GM19023 (cell line): ENCODE measurements around the gene ABRACL.
A peak's percentile ranks its signal among the peaks of the same experiment; 100 is the strongest.
"Not testable (repeated sequence)": the region's sequence is repeated elsewhere in the genome, so short reads cannot be mapped to it uniquely, and the experiment has no call there.

Source experiments
- ATAC-seq: cut with Tn5 transposase; IDR thresholded peaks from one replicate; pipeline ENCODE4 v1.9.1; 2021; ENCODE audit warnings: mild to moderate bottlenecking, moderate library complexity; ENCODE audit not compliant: unreplicated experiment

ABRACL gene, protein sequence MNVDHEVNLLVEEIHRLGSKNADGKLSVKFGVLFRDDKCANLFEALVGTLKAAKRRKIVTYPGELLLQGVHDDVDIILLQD

DNA sequence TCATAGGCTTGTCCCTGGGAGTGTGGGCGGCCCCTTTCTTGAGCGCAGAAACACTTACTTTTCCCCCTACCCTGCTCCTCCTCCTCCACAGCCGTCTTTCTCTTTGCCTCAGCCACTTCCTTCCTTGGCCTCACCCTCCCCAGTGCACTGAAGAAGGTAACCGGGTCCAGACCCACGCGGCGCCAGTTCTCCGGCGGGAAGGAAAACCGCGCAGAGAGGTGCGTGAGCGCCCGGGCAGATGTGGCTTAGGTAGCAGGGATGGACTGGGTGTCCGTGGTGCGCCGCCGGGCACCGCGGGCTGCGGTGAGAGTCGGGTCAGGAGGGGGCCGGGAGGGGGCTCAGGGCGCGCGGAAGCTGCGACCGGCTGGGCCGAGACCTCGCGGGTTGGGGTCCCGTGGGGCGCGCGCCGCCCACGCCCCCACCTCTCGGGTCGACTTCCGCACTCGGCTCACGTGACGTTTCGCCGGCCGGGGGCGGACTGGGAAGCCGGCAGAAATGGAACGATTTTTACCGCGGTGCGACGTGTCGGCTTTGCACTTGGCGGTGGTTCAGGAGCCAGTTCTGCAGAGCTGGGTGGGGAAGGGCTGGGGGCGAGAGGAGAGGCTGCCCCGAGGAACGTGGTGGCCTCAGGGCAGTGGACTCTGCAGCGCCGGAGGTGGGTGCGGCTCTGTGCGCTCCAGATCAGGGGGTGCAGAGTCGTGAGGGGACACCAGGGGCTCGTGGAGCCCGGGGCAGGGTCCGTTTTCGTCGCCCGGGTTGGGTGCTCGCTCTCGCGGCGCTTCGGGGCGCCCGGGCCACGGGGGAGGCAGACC lies at the start of gene ABRACL:
TSS of gene ABRACL (plus strand) at position 88 of the 812 bp plus-strand sequence. CDS start 5,416 bp downstream, outside the sequence.
- peak; percentile 67 for ATAC-seq

DNA sequence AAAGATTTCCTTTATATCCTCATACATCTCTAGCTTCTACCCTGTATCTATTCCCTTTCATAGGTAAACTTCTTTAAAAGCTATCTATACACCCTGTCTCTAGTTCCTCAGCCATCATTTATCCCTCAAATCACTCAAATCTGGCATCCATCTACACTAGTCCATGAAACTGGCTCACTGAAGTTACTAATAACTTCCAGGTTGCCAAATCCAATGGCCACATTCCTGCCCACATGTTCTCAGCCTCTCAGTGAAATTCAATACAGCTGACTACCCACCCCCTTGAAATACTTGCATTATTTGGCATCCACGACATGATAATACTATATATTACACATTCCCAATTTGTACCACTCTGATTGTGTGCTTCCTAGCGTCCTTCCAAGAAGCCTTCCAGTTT lies 49.2 kb upstream of the ABRACL start:
- no peak for ATAC-seq

DNA sequence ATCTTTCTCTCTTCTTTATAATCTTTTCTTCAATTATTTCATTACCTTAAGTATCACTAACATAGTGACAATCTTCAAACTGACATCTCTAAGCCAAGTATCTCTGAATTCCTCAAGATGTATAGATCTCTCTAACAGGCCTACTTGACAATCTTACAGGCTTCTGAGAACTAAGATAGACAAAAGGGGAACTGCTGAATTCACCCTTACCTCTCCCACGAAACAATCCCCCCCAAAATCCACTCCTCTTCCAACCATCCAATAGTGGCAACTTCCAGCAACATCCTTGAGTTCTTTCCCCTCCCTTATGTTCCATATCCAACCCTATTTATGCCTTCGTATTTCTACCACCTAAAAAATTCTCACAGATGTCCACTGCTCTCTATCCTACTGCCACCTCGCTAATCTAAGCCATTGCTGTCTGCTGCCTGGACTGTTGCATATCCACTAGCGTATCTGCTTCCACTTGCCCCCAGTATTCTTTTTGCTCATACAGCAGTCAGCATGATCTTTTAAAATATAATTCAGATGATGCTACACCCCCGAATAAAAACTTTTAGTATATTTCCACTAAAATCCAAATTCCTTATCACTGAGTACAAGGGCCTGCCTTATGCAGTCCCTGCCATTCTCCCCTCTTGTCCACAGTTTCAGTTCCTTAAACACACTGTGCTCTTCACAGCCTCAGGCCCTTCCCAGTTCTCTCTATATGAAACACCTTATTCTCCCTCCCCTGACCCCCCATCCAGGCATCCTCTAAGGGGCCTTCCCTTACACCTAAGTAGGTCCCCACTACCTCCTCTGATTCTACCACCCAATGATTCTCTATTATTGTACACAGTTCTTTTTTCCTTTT lies 48.5 kb upstream of the ABRACL start:
- ATAC-seq, result peak; percentile 63

DNA sequence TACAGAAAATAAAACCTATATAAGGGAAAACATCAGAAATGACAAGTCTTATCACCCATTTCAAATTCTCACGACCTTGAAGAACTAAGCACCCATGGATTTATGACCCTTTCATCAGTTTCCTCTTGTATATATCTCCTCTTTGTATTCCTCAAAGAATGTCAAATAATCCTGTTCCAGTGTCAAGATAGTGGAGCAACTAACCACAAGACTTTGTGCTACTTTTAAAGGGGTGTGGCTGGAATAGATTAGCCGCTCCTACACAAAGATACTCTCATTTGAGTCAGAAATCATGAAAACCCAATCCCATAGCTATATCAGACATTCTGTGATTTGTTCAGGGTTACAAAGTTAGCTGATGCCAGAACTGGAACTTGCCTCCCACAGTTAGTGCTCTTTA lies 47.1 kb upstream of the ABRACL start:
- ATAC-seq, result no peak

DNA sequence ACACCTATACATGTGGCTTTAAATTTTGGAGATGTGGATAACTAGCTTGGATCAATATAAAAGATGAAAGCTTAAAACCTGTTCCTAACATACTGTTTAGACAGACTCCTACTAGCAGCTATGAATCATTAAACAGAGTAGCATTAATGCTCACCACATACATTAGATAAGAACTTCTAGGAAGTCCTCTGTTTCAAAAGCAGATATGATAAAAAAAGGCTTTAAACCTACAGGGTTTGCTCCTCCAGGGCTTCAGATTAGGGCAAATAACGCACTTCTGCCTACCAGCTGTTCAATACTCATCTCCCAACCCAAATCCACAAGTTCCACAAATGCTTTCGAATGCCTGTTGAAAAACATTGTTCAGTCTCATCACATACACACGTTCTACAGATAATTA lies 42.0 kb upstream of the ABRACL start:
- ATAC-seq, result no peak

DNA sequence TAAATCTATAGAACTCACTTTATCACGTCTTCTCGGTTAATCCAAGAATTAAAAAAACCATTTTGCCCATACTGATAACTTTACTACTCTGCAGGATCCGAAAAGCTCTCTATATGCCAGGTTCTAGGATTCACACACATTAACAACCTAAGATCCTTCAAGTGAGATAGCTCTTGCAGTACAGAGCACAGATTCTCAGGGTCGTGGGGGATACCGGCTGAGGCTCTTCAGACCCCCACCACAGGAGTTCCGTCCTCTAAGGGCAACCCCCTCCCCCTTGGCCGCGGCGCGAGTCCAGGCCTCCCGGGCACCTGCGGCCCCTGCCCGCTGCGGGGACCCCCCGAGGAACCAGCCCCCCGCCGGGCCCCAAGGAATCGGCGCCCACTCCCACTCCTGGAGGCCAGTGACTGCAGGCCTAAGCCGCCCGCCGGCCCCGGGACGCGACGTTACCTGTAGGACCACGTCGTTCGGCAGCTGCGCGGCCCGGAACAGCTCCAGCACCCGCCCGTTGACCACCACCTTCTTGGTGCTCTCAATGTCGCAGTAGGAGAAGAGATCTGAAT lies 41.4 kb upstream of the ABRACL start:
- peak; percentile 0 for ATAC-seq

DNA sequence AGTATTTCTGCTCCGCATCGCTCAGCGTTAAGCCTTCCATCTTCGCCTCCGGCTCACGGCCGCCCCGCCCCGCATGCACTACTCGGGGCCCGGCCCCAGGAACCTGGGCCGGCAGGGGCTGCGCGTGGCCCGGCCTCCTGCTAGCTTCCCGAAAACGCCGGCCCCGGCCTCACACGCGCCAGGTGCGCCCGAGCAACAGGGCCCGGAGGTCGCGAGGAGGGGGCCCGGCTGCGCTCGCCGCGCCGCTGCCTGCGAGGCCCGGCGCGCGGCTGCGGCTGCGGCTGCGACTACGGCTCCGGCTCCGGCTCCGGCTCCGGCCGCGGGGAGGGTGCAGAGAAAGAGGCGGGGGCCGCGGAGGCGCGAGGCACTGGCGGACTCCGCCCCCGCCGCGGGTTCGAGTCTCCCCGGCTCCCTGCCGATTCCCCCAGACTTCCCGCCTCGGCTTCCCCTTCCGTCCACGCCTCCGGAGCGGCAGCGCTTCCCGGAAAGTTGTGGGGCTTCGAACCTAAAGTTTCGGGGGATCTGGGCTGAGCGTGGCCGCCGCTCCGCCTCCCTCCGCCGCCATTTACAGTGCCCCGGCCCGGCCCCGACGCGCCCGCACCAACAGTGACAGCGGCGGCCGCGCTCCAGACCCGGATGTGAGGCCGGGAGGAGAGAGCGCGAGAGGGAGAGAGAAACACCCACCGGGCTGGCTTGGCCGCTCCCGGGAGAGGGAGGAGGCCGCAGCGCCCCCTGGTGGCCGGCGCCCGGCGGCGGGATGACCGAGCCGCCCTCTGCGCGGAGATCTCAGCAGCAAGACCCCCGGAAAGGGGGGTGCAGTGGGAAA lies 40.7 kb upstream of the ABRACL start, which contains the start of gene REPS1:
TSS of gene REPS1 (minus strand) at position 611 of the 826 bp plus-strand sequence. CDS start at position 40, 571 bp downstream.
- peak; percentile 96 for ATAC-seq

DNA sequence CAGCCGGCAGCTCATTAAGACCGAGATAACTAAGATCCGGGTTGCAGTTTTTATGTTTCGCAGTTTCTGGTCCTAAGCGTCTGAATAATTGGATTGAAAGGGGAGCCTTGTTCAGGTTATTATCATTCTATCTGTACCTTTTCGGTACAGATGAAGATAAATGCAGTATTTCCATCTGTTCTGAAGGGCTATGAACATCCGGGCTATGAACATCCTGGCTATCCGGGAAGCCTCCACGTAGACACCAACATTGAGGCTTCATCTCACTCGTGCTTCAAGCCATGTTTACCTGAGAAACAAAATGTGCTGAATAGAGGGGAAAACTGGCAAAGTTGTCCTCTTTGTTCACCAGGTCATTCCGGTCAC lies 40.1 kb upstream of the ABRACL start:
- peak; percentile 10 for ATAC-seq

DNA sequence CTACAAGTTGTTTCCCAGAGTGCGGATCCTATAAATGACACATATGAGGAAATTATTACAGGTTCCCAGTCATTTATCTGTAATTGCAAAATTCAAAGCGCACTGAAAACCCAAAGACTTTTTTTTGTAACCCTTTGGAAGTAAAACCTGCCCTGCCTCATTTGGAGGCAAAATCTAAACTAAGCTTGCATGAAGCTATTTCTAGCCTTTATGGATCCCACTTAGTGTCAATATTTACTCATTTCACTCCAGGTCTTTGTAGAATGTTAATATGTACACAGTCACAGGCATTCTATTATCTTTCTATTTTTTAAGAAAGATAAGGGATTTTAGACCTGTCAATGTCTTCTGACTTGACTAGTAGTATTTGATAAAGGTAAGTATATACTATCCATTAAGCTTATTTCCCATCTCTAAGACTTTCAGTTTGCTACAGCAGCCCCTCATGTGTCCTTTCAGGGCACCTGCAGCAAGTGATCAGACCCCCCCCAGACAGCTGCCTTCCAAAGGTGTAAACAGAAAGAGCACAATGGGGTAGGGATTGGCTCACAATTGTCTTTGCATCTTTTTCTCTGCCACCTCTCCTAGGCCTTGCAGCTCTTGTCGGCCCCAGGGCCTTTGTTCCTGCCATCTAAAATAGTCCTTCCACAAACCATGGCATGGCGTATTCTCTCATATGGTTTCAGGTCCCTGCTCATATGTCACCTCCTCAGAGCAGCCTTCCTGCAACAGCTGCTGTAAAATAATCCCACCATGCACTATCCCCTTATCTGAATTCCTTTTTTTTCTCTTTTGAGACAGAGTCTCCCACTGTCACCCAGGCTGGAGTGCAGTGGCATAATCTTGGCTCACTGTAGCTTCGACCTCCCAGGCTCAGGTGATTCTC lies 39.2 kb upstream of the ABRACL start:
- ATAC-seq, result no peak

DNA sequence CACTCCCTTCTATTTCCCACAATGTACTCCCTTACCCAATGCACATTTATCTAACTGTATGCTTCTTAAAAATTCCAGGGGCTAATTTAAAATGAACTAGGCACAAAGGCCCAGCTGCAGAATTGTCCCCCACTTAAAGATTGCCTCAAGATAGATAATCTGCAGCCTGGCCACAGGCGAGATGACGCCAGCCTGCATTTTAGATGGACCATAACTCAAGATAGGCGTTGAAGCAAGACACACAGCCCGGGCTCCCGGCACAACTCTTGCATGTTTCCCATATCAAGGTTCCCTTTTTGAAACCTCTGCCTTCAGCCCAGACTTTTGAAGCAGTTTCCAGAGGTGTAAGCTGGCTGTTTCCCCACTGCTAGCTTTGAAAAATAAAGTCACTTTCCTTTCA lies 37.3 kb upstream of the ABRACL start:
- ATAC-seq, result no peak

DNA sequence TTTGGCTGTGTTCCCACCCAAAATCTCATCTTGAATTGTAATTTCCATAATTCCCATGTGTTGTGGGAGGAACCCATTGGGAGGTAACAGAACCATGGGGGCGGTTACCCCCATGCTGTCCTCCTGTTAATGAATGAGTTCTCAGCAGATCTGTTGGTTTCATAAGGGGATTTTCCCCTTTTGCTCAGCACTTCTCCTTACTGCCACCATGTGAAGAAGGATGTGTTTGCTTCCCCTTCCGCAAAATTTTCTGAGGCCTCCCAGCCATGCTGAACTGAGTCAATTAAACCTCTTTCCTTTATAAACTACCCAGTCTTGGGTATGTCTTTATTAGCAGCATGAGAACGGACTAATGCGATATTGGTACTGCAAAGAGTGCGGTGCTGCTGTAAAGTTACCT lies 35.6 kb upstream of the ABRACL start:
- ATAC-seq, result not testable (repeated sequence)

DNA sequence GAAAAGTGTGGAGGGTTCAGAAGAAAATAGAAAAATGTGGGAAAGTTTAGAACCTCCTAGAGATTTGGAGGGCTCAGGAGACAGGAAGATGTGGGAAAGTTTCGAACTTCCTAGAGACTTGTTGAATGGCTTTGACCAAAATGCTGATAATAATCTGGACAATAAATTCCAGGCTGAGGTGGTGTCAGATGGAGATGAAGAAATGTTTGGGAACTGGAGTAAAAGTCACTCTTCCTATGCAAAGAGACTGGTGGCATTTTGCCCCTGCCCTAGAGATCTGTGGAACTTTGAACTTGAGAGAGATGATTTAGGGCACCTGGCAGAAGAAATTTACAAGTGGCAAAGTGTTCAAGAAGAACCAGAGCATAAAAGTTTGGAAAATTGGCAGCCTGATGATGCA lies 35.1 kb upstream of the ABRACL start:
- not testable (repeated sequence) for ATAC-seq

DNA sequence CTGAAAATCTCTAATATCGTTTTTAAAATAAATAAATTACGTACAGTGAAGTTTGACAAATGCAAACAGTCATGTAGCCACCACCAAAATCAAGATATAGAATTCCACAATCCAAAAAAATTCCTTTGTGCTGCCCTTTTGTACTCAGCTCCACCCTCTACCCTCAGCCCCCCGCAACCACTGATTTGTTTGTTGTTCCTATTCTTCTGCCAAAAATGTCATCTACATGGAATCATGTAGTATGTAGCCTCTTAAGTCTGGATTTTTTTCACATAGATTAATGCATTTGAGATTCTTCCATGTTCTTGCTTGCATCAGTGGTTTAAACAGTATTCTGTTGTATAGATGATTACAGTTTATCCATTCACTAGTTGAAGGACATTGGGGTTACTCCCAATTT lies 32.0 kb upstream of the ABRACL start:
- no peak for ATAC-seq

DNA sequence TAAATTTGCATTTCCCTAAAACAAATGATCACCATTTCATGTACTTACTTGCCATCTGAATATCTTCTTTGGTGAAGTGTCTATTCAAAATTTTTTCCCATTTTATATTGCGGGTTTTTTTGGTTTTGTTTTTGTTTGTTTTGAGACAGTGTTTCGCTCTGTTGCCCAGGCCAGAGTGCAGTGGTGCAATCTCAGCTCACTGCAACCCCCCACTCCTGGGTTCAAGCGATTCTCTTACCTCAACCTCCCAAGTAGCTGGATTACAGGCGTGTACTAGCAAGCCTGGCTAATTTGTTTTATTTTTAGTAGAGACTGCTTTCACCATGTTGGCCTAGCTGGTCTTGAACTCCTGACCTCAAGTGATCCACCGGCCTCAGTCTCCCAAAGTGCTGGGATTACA lies 31.4 kb upstream of the ABRACL start:
- ATAC-seq, result no peak

DNA sequence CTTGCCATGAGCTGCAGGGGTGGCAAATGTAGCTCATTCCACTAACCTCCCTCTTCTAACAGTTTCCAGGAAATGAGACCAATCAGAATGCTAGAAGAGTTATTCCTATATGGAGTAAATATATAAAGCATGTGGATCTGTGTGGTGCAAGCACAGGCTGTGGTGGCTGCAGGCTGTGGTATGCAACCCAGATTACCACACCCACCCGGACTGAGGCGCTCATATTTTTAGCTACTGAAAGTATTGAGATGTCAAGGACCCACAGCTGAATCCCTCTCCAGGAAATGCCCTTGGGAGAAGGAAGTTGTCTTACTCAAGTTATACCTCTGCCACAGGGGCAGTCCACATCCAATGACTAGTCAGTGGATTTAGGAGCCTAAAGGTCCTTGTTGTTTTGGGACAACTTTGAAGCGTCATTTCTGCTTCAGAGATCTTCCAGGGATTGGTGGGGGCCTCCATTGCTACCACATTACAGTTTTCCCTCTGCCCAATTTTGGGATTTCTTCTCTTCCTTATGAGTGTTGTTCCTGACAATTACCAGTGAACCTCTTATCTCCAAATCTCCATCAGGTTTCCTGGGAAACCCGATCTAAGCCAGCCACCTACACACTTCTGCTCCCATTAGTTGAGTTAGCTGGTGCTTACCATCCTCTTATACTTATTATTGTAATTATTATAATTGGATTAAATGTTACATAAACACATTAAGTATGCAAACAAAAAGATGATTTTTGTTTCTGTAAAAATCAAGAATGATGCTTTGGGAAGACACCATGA lies 28.4 kb upstream of the ABRACL start:
- ATAC-seq, result no peak

DNA sequence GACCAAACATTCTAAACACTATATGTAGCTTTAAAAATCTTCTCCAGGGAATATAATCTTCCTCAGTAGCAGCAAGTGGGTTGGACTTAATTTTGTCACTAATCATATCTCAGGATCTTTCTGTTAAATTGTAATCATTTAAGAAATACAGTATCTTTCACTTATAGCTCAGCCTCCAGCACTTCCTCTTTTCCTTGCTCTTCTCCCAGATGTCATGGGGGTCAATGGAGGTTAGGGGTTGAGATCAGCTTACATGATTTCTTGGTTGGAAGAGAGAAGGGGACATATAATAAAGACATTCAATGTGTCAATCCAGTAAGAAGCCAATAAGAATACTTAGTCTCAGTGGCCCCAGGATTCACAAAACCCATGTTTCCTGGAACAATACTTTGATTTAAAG lies 24.8 kb upstream of the ABRACL start:
- ATAC-seq, result no peak

DNA sequence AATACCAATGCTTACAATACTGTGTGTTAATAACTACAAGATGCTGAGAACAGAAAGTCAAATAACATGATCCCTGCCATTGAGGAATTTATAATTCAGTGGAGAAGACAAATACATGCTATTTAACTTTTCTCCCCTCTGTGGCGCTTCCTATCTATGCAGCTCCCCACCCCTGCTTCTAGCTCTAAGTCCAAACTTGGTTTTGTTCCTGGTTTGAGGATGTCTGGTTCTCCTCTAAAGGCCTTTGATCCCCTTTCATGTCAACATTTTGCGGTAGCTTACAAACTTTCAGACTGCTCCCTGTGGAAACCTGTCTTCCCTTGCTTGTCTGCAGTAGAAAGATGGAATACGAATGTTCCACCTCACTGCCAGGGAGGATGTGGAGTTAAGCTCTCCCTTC lies 22.1 kb upstream of the ABRACL start:
- ATAC-seq, result no peak

DNA sequence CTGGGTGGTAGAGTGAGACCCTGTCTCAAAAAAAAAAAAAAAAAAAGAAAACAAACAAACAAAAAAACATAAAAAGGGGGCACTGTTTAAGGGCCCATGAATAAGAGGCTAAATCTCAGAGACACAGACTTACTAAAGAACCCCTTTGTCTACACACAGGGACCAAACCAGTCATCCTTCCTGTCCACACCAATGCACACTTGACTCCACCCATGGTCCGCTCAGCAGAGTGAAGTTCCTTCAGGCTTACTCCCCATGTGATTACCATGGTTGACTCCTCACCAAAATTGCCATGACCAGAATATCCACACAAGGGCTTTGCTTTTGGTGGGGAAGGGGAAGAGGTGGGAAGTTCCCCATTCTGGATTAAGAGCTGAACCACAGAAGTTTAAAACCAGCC lies 21.1 kb upstream of the ABRACL start:
- ATAC-seq, result no peak

DNA sequence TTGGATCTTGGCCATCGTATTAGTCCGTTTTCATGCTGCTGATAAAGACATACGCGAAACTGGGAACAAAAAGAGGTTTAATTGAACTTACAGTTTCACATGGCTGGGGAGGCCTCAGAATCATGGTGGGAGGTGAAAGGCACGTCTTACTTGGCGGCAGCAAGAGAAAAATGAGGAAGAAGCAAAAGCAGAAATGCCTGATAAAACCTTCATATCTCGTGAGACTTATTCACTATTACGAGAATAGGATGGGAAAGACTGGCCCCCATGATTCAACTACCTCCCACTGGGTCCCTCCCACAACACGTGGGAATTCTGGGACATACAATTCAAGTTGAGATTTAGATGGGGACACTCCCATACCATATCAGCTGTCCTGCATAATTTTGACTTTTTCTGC lies 20.4 kb upstream of the ABRACL start:
- no peak for ATAC-seq
